Right lobe of liver (tissue), 6 donors: Measurements from ENCODE around the gene CFAP99. TPM values are rescaled to one million over a fixed set of nuclear protein-coding genes. Genes with fewer than 3 reads are reported as not detected.
A peak's percentile ranks its signal among the peaks of the same experiment; 100 is the strongest.

Experiments used
- ATAC-seq, 4 donors: fragments of 200-7000 bp; cut with Tn5 transposase; one replicate each; pipeline ENCODE4 v1.9.1; 2020; ENCODE audit warnings: mild to moderate bottlenecking in 4 of 4, moderate library complexity in 4 of 4
- DNase-seq, 3 donors: peaks; one replicate each; pipeline ENCODE4 v3.0.0-alpha.2; 2020
- H3K27ac ChIP-seq, 3 donors: fragments of 200-600 bp; one replicate each; pipeline ENCODE4 v1.8.0; 2022
- H3K27me3 ChIP-seq, 2 donors: fragments of 200-600 bp; one replicate each; pipeline ENCODE4 v1.8.0; 2022
- H3K36me3 ChIP-seq, 4 donors: fragments of 200-600 bp; sonication (generic) in 1 of 4; one replicate each; pipeline versions ENCODE4 v1.5.1 to v1.8.0; 2017 to 2022; ENCODE audit warnings: control low read depth in 1 of 4
- H3K4me1 ChIP-seq, 4 donors: fragments of 200-600 bp; sonication (generic) in 1 of 4; one replicate each; pipeline versions ENCODE4 v1.5.1 to v1.8.0; 2017 to 2022; ENCODE audit warnings: control low read depth in 1 of 4
- H3K4me3 ChIP-seq, 3 donors: fragments of 200-600 bp; one replicate each; pipeline ENCODE4 v1.8.0; 2022
- H3K9me3 ChIP-seq, 4 donors: fragments of 200-600 bp; sonication (generic) in 1 of 4; one replicate each; pipeline versions ENCODE4 v1.5.1 to v1.8.0; 2017 to 2022; ENCODE audit warnings: control low read depth in 1 of 4
- CTCF ChIP-seq, 4 donors: fragments of 200-600 bp in 3 of 4; fragments of 450-650 bp in 1 of 4; IDR thresholded peaks; one replicate each; pipeline versions ENCODE4 v1.5.1 to v1.8.0; 2016 to 2022; ENCODE audit warnings: antibody characterized with exemption in 4 of 4, mild to moderate bottlenecking in 2 of 4
- POLR2A ChIP-seq: fragments of 450-650 bp; IDR thresholded peaks from one replicate; pipeline ENCODE4 v1.6.1; 2017; ENCODE audit warnings: antibody characterized with exemption, mild to moderate bottlenecking
- WGBS: methylation state at CpG from one replicate; pipeline ENCODE4 v1.1.6; 2018; ENCODE audit warnings: low coverage, low lambda C conversion rate; ENCODE audit not compliant: insufficient coverage; ENCODE audit errors: missing lambda C conversion rate; 5-methylcytosine and 5-hydroxymethylcytosine counted together
- intact Hi-C, 2 donors: fragments of 100-400 bp; cut with DNase I; formaldehyde crosslinking; loops; one replicate each; pipeline versions ENCODE4 v1.11.2 to v1.14.1; 2022
- total RNA-seq, 6 experiments: library from RNA; depleted of rRNA in 2 of 6; stranded (reverse); fragments of >200 nt in 2 of 6; fragmentation: NEBNext Ultra II Directional in 3 of 6; extraction: Animal tissue kit (Norgen Biotek cat#: 25700) in 3 of 6; gene quantifications; one replicate each; pipeline versions ENCODE4 v1.1.0 to v1.2.4, GENCODE V29; 2016 to 2023
- donor health status: DM: no; HTN: yes; CAD: no.
- donor health status: DM: no; HTN: no; CAD: no.
- donor health status: DM: no; HTN: no; CAD: no.
- donor health status: DM: no; HTN: yes; CAD: no.
- donor health status: DM: no; HTN: yes; CAD: no.

Gene CFAP99
- total RNA-seq, 6 experiments from 2014 or later = 0.25 to 0.86 (median 0.29) TPM; not detected in 1

- DNase-seq (peak in 1 of 3 donors; percentile 51), ATAC-seq (no peak)
- TF ChIP-seq POLR2A (no peak), CTCF (IDR thresholded peaks at IDR 0.05) (no peak)
- WGBS = no CpG with 5 or more reads among the region's 20 CpGs
- intact Hi-C loops = no loop called here
- Histone ChIP-seq H3K27me3 (no peaks in the 10 kb centered on the region), H3K36me3 (no peaks in the 10 kb centered on the region), H3K4me1 (no peaks in the 10 kb centered on the region), H3K27ac (no peak overlapping the region), H3K4me3 (no peak overlapping the region), H3K9me3 (peaks cover 0 to 4% (median 0%) of the 10 kb centered on the region in 4 donors)
These were observed 14.3 kb downstream of the CFAP99 start for GRCh38 chr4:2432991-2433530.

- intact Hi-C loops = no loop called here
- Histone ChIP-seq H3K36me3 (no peaks in the 10 kb centered on the region), H3K27ac (no peak overlapping the region), H3K9me3 (peaks cover 0 to 4% (median 0%) of the 10 kb centered on the region in 4 donors), H3K27me3 (no peaks in the 10 kb centered on the region), H3K4me1 (no peaks in the 10 kb centered on the region), H3K4me3 (no peak overlapping the region)
- 0% methylated on average over 1 of the region's 29 CpGs for WGBS
- no peak for TF ChIP-seq CTCF (IDR thresholded peaks at IDR 0.05)
- no peak for TF ChIP-seq POLR2A
- ATAC-seq (no peak), DNase-seq (peak in 1 of 3 donors; percentile 49)
These were observed 15.0 kb downstream of the CFAP99 start for GRCh38 chr4:2433609-2434350.

GRCh38 chr4:2434420-2434819 lies 15.7 kb downstream of the CFAP99 start:
- intact Hi-C loops = no loop called here
- H3K27me3 ChIP-seq = no peaks in the 10 kb centered on the region
- whole genome bisulfite sequencing = 40% methylated on average over 3 of the region's 9 CpGs
- no peak for DNase-seq
- no peak for ATAC-seq
- H3K36me3 ChIP-seq = no peaks in the 10 kb centered on the region
- no peak overlapping the region for H3K4me3 ChIP-seq
- H3K27ac ChIP-seq = no peak overlapping the region
- TF ChIP-seq CTCF (IDR thresholded peaks at IDR 0.05) = no peak
- no peak for TF ChIP-seq POLR2A
- H3K9me3 ChIP-seq = peaks cover 0 to 4% (median 0%) of the 10 kb centered on the region in 4 donors
- no peaks in the 10 kb centered on the region for H3K4me1 ChIP-seq

- Histone ChIP-seq H3K4me3 (no peak overlapping the region), H3K27ac (no peak overlapping the region), H3K27me3 (no peaks in the 10 kb centered on the region), H3K36me3 (no peaks in the 10 kb centered on the region), H3K9me3 (no peaks in the 10 kb centered on the region), H3K4me1 (no peaks in the 10 kb centered on the region)
- ATAC-seq (peak in 2 of 4 donors; percentile 25 to 47), DNase-seq (no peak)
- WGBS = 72% methylated on average over 9 of the region's 10 CpGs
- intact Hi-C loops = no loop called here
- TF ChIP-seq POLR2A (no peak), CTCF (IDR thresholded peaks at IDR 0.05) (no peak)
These were observed 17.5 kb downstream of the CFAP99 start for GRCh38 chr4:2436301-2436700.
